HUES48 (cell line): Measurements from ENCODE around the gene ZKSCAN8.

Experiments used
- H3K27ac ChIP-seq: one replicate; pipeline ENCODE4 v1.7.0; 2013; ENCODE audit warnings: low read depth, low read length, inconsistent platforms
- H3K27me3 ChIP-seq: 2 replicates; pipeline ENCODE4 v1.6.1; 2013; ENCODE audit warnings: mild to moderate bottlenecking, low read length; ENCODE audit not compliant: control insufficient read depth, insufficient read depth
- H3K36me3 ChIP-seq: 2 replicates; pipeline ENCODE4 v1.6.1; 2013; ENCODE audit warnings: low read length; ENCODE audit not compliant: control insufficient read depth, insufficient read depth
- H3K4me1 ChIP-seq: 2 replicates; pipeline ENCODE4 v1.6.1; 2013; ENCODE audit warnings: mild to moderate bottlenecking, low read length; ENCODE audit not compliant: control insufficient read depth, insufficient read depth
- H3K4me3 ChIP-seq: 2 replicates; pipeline ENCODE4 v1.5.1; 2013; ENCODE audit warnings: mild to moderate bottlenecking, low read depth, low read length
- H3K9ac ChIP-seq: 2 replicates; pipeline ENCODE4 v1.6.1; 2013; ENCODE audit warnings: mild to moderate bottlenecking, low read depth, low read length, moderate library complexity
- H3K9me3 ChIP-seq: 2 replicates; pipeline ENCODE4 v1.6.1; 2013; ENCODE audit warnings: low read length; ENCODE audit not compliant: control insufficient read depth, insufficient read depth

ZKSCAN8 gene

DNA sequence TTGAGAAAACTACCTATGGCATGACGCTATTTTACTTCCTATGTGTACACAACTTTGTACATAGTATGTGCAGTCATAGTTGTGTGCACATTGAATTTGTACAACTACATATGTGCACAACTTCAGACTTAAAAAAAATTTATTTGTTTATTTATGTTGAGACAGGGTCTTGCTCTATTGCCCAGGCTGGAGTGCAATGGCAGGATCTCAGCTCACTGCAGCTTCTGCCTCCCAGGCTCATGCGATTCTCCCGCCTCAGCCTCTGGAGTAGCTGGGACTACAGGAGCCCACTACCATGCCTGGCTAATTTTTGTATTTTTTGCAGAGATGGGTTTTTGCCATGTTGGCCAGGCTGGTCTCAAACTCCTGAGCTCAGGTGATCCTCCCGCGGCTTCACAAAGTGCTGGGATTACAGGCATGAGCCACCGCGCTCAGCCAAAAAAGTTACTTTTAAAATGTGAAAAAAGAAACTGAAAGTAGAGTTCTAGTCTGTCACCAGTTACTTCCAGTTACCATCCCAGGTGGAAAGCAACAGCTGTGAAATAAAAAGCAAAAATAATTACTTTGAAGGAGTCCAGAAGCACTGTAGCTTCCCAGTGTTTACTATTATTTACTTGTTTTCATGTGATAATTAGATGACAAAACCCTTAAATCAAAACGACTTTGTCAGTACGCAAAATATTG, 1.7 kb upstream of the ZKSCAN8 start:
- H3K36me3 ChIP-seq, result peaks cover 9% of the 10 kb centered on the region
- H3K9me3 ChIP-seq, result no peaks in the 10 kb centered on the region
- no peak overlapping the region for H3K9ac ChIP-seq
- no peak overlapping the region for H3K27ac ChIP-seq
- no peak overlapping the region for H3K4me3 ChIP-seq
- H3K4me1 ChIP-seq, result peaks cover 17% of the 10 kb centered on the region
- 0 out of 2 replicates have a peak, but pooled peaks cover 3% of the 10 kb centered on the region for H3K27me3 ChIP-seq

DNA sequence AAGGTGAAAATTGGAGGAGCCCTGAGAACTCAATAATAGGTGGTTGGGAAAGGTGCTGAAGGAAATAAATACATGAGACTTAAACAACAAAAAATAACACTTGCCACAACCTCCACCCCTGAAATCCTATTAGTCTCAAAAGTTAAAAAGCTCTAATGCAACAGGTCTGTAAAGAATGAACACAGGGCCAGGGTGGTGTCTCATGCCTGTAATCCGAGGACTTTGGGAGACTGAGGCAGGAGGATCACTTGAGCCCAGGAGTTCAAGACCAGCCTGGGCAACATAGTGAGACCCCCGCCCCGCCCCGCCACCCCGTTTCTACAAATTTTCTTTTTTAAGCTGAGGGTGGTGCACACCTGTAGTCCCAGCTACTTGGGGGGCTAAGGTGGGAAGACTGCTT, 1.1 kb upstream of the ZKSCAN8 start:
- H3K27me3 ChIP-seq, result 0 out of 2 replicates have a peak, but pooled peaks cover 3% of the 10 kb centered on the region
- H3K27ac ChIP-seq, result no peak overlapping the region
- no peak overlapping the region for H3K4me3 ChIP-seq
- peaks cover 12% of the 10 kb centered on the region for H3K4me1 ChIP-seq
- peaks cover 15% of the 10 kb centered on the region for H3K36me3 ChIP-seq
- no peaks in the 10 kb centered on the region for H3K9me3 ChIP-seq
- H3K9ac ChIP-seq, result no peak overlapping the region

DNA sequence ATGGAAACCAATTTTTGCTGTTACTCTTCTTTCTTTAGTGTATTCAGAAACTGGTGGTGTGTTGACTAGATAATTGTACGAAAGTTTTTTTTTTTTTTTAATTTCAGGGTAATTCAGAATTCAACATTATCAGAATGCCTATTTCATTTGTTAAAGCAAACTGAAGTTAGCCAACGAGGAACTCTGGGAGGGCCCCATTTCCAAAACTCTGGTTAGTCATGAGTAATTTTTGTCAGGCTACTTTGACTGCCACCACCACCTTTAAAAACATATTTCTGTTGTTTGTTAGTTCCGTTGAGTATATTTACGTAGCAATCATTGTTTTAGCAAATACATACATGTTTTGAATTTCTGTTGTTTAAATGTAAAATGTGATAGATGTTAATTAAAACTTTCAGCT, 763 bp downstream of the ZKSCAN8 start:
- Histone ChIP-seq H3K4me1 (peaks cover 11% of the 10 kb centered on the region), H3K9me3 (no peaks in the 10 kb centered on the region), H3K27me3 (0 out of 2 replicates have a peak, but pooled peaks cover 3% of the 10 kb centered on the region), H3K27ac (peak overlapping the region; percentile 88), H3K9ac (peak overlapping the region; percentile 88), H3K36me3 (peaks cover 32% of the 10 kb centered on the region), H3K4me3 (peak overlapping the region; percentile 95)

DNA sequence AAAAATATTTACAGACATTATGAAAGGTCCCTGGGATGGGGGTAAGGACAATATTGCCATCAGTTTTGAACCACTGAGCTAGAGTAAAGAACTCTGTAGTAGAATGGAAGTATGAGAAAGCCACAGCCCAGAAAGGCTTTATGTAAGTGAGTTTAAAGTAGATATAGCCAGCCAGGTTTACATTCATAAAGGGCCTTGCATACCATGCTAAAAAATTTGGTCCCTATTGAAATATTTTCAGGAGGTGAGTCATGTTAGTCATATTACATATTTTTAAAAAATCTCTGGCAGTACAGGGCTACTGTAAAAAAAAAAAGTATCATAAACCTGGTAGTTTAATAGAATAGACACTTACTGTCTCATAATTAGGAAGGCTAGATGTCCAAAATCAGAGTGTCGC, 3.5 kb downstream of the ZKSCAN8 start:
- no peak overlapping the region for H3K4me3 ChIP-seq

DNA sequence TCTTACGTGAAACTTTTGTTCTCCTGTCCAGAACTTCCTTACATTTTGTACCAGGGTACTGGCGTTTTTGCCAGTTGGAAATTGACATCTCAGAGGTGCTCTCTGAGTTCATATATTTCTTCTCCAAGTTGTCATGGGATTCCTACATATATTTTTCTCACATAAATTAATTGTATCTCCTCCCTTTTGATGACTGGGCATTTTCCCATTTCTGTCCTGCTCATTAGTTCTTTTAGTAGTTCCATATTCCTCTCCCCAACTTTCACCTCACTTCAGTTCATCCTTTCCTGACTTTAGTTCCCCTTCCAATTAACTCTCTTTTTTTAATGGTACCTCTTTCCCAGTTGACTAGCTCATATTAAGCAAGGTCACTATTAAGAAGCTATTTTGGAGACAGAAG, 10.8 kb downstream of the ZKSCAN8 start:
- H3K9ac ChIP-seq, result no peak overlapping the region
- H3K36me3 ChIP-seq, result peaks cover 97% of the 10 kb centered on the region
- H3K27ac ChIP-seq, result no peak overlapping the region
- no peaks in the 10 kb centered on the region for H3K4me1 ChIP-seq
- H3K4me3 ChIP-seq, result no peak overlapping the region
- H3K9me3 ChIP-seq, result peaks cover 6% of the 10 kb centered on the region
- no peaks in the 10 kb centered on the region for H3K27me3 ChIP-seq

More for the DNA sequence above, 3.5 kb downstream of the ZKSCAN8 start:
- H3K27me3 ChIP-seq, result 0 out of 2 replicates have a peak, but pooled peaks cover 3% of the 10 kb centered on the region
- H3K4me1 ChIP-seq, result peaks cover 8% of the 10 kb centered on the region
- peaks cover 60% of the 10 kb centered on the region for H3K36me3 ChIP-seq
- H3K9ac ChIP-seq, result no peak overlapping the region
- no peaks in the 10 kb centered on the region for H3K9me3 ChIP-seq
- no peak overlapping the region for H3K27ac ChIP-seq

DNA sequence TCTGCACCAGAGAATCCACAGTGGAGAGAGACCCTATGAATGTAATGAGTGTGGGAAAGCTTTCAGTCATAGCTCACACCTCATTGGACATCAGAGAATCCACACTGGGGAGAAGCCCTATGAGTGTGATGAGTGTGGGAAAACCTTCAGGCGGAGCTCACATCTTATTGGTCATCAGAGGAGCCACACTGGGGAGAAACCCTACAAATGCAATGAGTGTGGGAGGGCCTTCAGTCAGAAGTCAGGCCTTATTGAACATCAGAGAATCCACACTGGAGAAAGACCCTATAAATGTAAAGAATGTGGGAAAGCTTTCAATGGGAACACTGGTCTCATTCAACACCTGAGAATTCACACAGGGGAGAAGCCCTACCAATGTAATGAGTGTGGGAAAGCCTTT, 11.9 kb downstream of the ZKSCAN8 start:
- Histone ChIP-seq H3K4me3 (no peak overlapping the region), H3K9me3 (peaks cover 6% of the 10 kb centered on the region), H3K36me3 (peaks cover 89% of the 10 kb centered on the region), H3K27ac (no peak overlapping the region), H3K4me1 (no peaks in the 10 kb centered on the region), H3K9ac (no peak overlapping the region), H3K27me3 (no peaks in the 10 kb centered on the region)

DNA sequence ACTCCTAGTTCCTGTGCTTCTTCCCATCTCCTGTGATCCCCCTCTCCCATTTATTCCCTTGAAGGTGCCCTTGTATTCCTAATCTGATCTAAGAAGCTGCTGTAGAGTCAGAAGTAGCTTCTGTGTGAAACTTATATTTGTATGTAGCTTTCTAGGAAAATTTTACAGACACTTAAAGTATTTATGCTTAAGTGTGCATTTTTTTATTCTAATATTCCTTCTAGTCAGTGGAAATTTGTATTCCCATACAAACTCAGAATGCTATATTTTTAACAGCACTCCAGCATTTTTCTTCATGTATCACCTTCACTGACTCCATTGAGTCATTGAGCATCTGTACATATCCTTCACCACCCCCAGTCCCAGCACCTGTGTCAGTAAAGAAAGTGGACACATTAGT, 12.7 kb downstream of the ZKSCAN8 start:
- peaks cover 6% of the 10 kb centered on the region for H3K9me3 ChIP-seq
- no peaks in the 10 kb centered on the region for H3K27me3 ChIP-seq
- H3K27ac ChIP-seq, result no peak overlapping the region
- H3K36me3 ChIP-seq, result peaks cover 80% of the 10 kb centered on the region
- H3K4me3 ChIP-seq, result no peak overlapping the region
- H3K4me1 ChIP-seq, result no peaks in the 10 kb centered on the region
- H3K9ac ChIP-seq, result no peak overlapping the region

DNA sequence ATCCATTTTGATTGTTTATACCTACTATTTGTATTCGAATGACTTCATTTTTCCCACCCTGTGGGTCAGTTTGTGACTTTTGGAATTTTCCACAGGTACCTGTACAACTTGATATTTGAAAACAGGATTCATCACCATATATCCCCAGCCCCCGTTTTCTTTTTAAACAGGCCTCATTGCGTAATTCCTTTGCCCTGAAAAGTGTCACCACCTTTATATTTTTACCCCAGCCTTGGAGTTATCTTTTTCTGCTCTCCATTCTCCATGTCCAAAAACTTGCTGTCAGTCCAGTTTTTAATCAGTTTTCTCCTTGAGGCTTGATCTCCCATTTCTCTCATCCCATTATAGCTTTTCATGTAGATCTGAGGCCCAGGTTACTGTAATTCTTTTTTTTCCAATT, 16.6 kb downstream of the ZKSCAN8 start:
- Histone ChIP-seq H3K27me3 (peaks cover 2% of the 10 kb centered on the region; the same call in 1 of the 2 replicates), H3K9ac (no peak overlapping the region), H3K27ac (no peak overlapping the region), H3K4me3 (no peak overlapping the region), H3K4me1 (0 out of 2 replicates have a peak, but pooled peaks cover 6% of the 10 kb centered on the region), H3K36me3 (peaks cover 41% of the 10 kb centered on the region), H3K9me3 (peaks cover 2% of the 10 kb centered on the region)

DNA sequence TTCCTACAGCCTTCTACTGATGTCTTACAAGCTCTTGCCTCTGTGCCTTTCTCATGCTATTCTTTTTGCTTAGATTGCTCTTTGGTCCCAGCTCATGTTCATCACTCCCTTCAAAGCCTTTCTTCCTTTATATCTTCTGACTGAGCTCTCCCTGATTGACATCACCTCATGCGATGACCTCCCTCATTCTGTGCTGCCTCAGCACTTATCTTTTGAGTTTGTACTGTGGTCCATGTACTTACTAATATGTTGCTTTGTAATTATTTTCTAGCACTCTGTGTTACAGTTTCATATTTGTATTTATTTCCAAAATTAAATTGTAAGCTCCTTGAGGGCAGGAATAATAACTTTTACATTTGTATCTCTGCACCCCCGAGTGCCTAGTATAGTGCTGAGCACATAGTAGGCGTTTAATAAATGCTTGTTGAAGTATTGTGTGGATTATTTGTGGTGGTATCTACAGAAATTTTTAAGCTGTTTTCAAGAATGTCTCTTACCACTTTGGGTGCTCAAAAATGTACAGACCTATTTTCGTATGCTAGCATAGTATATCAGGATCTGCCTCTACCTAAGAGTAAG, 17.4 kb downstream of the ZKSCAN8 start:
- 0 out of 2 replicates have a peak, but pooled peaks cover 6% of the 10 kb centered on the region for H3K4me1 ChIP-seq
- H3K27me3 ChIP-seq, result peaks cover 3% of the 10 kb centered on the region; the same call in 1 of the 2 replicates
- H3K9ac ChIP-seq, result no peak overlapping the region
- no peaks in the 10 kb centered on the region for H3K9me3 ChIP-seq
- H3K4me3 ChIP-seq, result no peak overlapping the region
- H3K27ac ChIP-seq, result no peak overlapping the region
- peaks cover 33% of the 10 kb centered on the region for H3K36me3 ChIP-seq

DNA sequence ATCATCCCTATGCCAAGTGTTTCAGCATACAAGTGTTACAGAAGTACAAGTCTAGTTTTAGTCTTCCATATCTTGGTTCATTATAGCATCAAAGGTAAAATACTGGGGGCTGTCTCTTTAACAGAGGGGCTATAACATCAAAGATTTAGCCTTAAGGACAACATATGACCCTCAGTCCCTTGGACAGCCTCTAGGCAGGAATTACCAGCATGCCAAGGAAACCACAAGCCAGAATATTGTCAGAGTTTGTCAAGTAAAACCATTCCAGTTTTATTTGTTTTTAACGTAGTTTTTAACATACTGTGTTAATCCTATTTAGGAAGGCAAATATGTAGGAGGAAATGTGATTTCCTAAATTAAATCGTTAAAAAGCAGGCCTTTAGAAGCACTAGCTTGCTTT, 18.6 kb downstream of the ZKSCAN8 start:
- Histone ChIP-seq H3K27ac (no peak overlapping the region), H3K36me3 (peaks cover 22% of the 10 kb centered on the region), H3K9me3 (no peaks in the 10 kb centered on the region), H3K27me3 (peaks cover 3% of the 10 kb centered on the region; the same call in 1 of the 2 replicates), H3K9ac (no peak overlapping the region), H3K4me1 (0 out of 2 replicates have a peak, but pooled peaks cover 6% of the 10 kb centered on the region), H3K4me3 (no peak overlapping the region)

DNA sequence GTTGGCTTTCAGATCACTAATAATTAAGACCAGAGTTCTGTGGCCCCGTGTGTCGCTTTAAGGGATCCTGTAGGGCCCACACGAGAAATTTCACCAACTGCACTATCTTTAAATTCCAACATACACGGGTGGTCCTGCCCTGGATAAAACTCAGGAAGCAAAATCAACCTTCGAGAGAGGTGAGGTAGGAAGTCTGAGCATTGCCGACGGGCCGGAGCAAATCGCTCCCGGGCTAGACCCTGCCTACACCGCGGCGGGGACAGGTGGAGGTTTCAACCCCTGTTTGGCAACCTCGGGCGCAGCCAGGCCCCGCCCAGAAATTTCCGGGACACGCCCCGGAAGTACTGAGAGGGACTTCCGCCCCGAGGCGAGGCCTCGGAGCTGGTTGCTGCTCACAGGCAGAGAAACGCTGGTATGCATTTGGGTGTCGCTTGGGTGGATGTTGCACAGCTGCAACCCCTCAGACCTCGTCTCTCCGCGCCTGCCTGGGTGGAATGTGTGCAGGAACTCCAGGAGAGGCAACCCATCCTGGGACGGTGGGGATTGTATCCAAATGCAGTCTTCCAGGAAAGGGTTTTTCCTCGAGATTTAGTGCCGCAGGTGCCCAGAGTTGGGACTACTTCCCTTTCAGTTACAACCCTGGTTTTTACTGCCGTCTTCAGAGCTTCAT, 19.9 kb downstream of the ZKSCAN8 start:
- peak overlapping the region; percentile 52 for H3K9ac ChIP-seq
- no peak overlapping the region for H3K27ac ChIP-seq
- H3K36me3 ChIP-seq, result peaks cover 9% of the 10 kb centered on the region
- peak overlapping the region; percentile 75 for H3K4me3 ChIP-seq
- H3K27me3 ChIP-seq, result peaks cover 3% of the 10 kb centered on the region; the same call in 1 of the 2 replicates
- 0 out of 2 replicates have a peak, but pooled peaks cover 6% of the 10 kb centered on the region for H3K4me1 ChIP-seq
- no peaks in the 10 kb centered on the region for H3K9me3 ChIP-seq
